Spleen (tissue), 7 donors: ENCODE results near the gene CACNA1C.

Experiments
- CTCF ChIP-seq, 11 experiments: fragments of 200-600 bp in 7 of 11; fragments of 450-650 bp in 4 of 11; sonication (generic) in 4 of 11; IDR thresholded peaks in 8 of 11; conservative IDR thresholded peaks in 3 of 11; 1 replicate in 7 of 11; 2 replicates in 4 of 11; pipeline versions ENCODE4 v1.4.0 to v1.8.0; 2016 to 2021; ENCODE audit warnings: antibody characterized with exemption in 11 of 11, inconsistent platforms in 4 of 11, mild to moderate bottlenecking in 1 of 11
- POLR2A ChIP-seq, 3 donors: fragments of 450-650 bp; IDR thresholded peaks; one replicate each; pipeline ENCODE4 v1.5.1; 2017; ENCODE audit warnings: antibody characterized with exemption in 3 of 3, mild to moderate bottlenecking in 1 of 3
- POLR2AphosphoS5 ChIP-seq, 3 donors: sonication (generic); formaldehyde crosslinking; IDR thresholded peaks; one replicate each; pipeline ENCODE4 v1.5.1; 2017; ENCODE audit warnings: antibody characterized with exemption in 3 of 3
- donor health status: DM: no; HTN: no; CAD: no; lungs with moderate emphysema.
- donor health status: DM: no; HTN: no; CAD: no.
- donor health status: DM: no; HTN: no; CAD: no.

GRCh38 chr12:2445968-2446367 is 393.2 kb downstream of the CACNA1C start:
- no peak for TF ChIP-seq CTCF (IDR thresholded peaks at IDR 0.05 in 8 of 11, conservative IDR thresholded peaks at IDR 0.05 in 3 of 11)
- no peak for TF ChIP-seq POLR2A (IDR thresholded peaks at IDR 0.05)
- no peak for TF ChIP-seq POLR2AphosphoS5 (IDR thresholded peaks at IDR 0.05)
